IMR-90 (cell line): ENCODE data around the gene PEF1. TPM values are rescaled to one million over a fixed set of nuclear protein-coding genes. Genes with fewer than 3 reads are reported as not detected.

Experiments used
- ATAC-seq: fragments of 200-7000 bp; cut with Tn5 transposase; 2 replicates; pipeline ENCODE4 v1.9.1; 2020; ENCODE audit warnings: low read depth, mild to moderate bottlenecking, moderate library complexity
- BruUV-seq: library from RNA; stranded (reverse); fragments of 400-500 nt; replicated peaks from 2 replicates; lab custom pipeline; 2021; lab: Mats Ljungman, UMichigan
- CTCF ChIA-PET: fragments of 300-600 bp; formaldehyde crosslinking; extraction: SDS; loops from one replicate; lab custom pipeline; 2021; ENCODE audit warnings: antibody characterized with exemption; lab: Yijun Ruan, JAX
- POLR2A ChIA-PET: fragments of 300-600 bp; sonication (Branson Sonifier 250); formaldehyde crosslinking; loops from one replicate; lab custom pipeline; 2022; ENCODE audit warnings: antibody characterized with exemption; ENCODE audit not compliant: unreplicated experiment; lab: Charles Lee
- DNase-seq: peaks from one replicate; pipeline ENCODE4 v3.0.0; 2013
- H2AFZ ChIP-seq: replicated peaks from 2 replicates; pipeline ENCODE3; 2013; ENCODE audit warnings: low read length, mild to moderate bottlenecking; ENCODE audit not compliant: poor library complexity
- H2AK5ac ChIP-seq: 2 replicates; pipeline ENCODE4 v1.6.1; 2013; ENCODE audit warnings: low read depth, low read length, inconsistent platforms
- H2AK9ac ChIP-seq: replicated peaks from 2 replicates; pipeline ENCODE3; 2013; ENCODE audit warnings: mild to moderate bottlenecking, low read depth, low read length, moderate library complexity; ENCODE audit not compliant: poor library complexity
- H2BK120ac ChIP-seq: 2 replicates; pipeline ENCODE4 v1.6.1; 2013; ENCODE audit warnings: low read depth, low read length, inconsistent platforms
- H2BK15ac ChIP-seq: 3 replicates; pipeline ENCODE4 v1.6.1; 2013; ENCODE audit warnings: low read depth, low read length, inconsistent platforms
- H2BK20ac ChIP-seq: 2 replicates; pipeline ENCODE4 v1.6.1; 2013; ENCODE audit warnings: low read depth, mild to moderate bottlenecking, inconsistent platforms, low read length, moderate library complexity
- H2BK5ac ChIP-seq: 2 replicates; pipeline ENCODE4 v1.6.1; 2013; ENCODE audit warnings: mild to moderate bottlenecking, low read depth, low read length, inconsistent platforms; ENCODE audit not compliant: poor library complexity, severe bottlenecking
- H3K14ac ChIP-seq: replicated peaks from 2 replicates; pipeline ENCODE4 v1.6.1; 2013; ENCODE audit warnings: low read depth, low read length, inconsistent platforms
- H3K18ac ChIP-seq: 2 replicates; pipeline ENCODE4 v1.6.1; 2013; ENCODE audit warnings: low read depth, low read length, control low read depth
- H3K23ac ChIP-seq: 2 replicates; pipeline ENCODE4 v1.6.1; 2013; ENCODE audit warnings: low read depth, low read length, inconsistent platforms
- H3K27ac ChIP-seq: 2 replicates; pipeline ENCODE4 v1.5.1; 2013; ENCODE audit warnings: mild to moderate bottlenecking, control low read depth, low read length; ENCODE audit not compliant: insufficient read depth
- H3K27me3 ChIP-seq: 2 replicates; pipeline ENCODE4 v1.6.1; 2013; ENCODE audit warnings: low read length; ENCODE audit not compliant: control insufficient read depth, insufficient read depth
- H3K36me3 ChIP-seq: 2 replicates; pipeline ENCODE4 v1.6.1; 2013; ENCODE audit warnings: low read length, mixed read lengths; ENCODE audit not compliant: control insufficient read depth, insufficient read depth
- H3K4ac ChIP-seq: 2 replicates; pipeline ENCODE4 v1.6.1; 2013; ENCODE audit warnings: low read depth, low read length, inconsistent platforms
- H3K4me1 ChIP-seq: 2 replicates; pipeline ENCODE4 v1.6.1; 2013; ENCODE audit warnings: low read length, mixed read lengths; ENCODE audit not compliant: control insufficient read depth, insufficient read depth
- H3K4me2 ChIP-seq: 2 replicates; pipeline ENCODE4 v1.6.1; 2013; ENCODE audit warnings: low read depth, mild to moderate bottlenecking, control low read depth, low read length, moderate library complexity
- H3K4me3 ChIP-seq: 2 replicates; pipeline ENCODE4 v1.5.1; 2013; ENCODE audit warnings: low read depth, mild to moderate bottlenecking, control low read depth, low read length, moderate library complexity; ENCODE audit not compliant: insufficient read depth
- H3K56ac ChIP-seq: 2 replicates; pipeline ENCODE4 v1.6.1; 2013; ENCODE audit warnings: low read length, inconsistent platforms; ENCODE audit not compliant: insufficient read depth; ENCODE audit errors: extremely low read depth
- H3K79me1 ChIP-seq, 2 experiments: 2 replicates each; pipeline ENCODE4 v1.6.1; 2013; ENCODE audit warnings: low read length in 2 of 2, inconsistent platforms in 1 of 2, low read depth in 1 of 2
- H3K9ac ChIP-seq: 2 replicates; pipeline ENCODE4 v1.6.1; 2013; ENCODE audit warnings: low read depth, low read length, control low read depth
- H3K9me1 ChIP-seq: 2 replicates; pipeline ENCODE4 v1.6.1; 2013; ENCODE audit warnings: low read length, inconsistent platforms; ENCODE audit not compliant: insufficient read depth
- H3K9me3 ChIP-seq: 2 replicates; pipeline ENCODE4 v1.6.1; 2013; ENCODE audit warnings: low read length; ENCODE audit not compliant: control insufficient read depth, insufficient read depth
- H4K20me1 ChIP-seq: 2 replicates; pipeline ENCODE4 v1.6.1; 2013; ENCODE audit warnings: low read length, inconsistent platforms; ENCODE audit not compliant: insufficient read depth
- H4K5ac ChIP-seq: 2 replicates; pipeline ENCODE4 v1.6.1; 2013; ENCODE audit warnings: mild to moderate bottlenecking, low read depth, low read length, control low read depth
- H4K8ac ChIP-seq, 2 experiments: 2 replicates each; pipeline ENCODE4 v1.6.1; 2013; ENCODE audit warnings: low read depth in 2 of 2, low read length in 2 of 2, control low read depth in 1 of 2, inconsistent platforms in 1 of 2
- H4K91ac ChIP-seq: 2 replicates; pipeline ENCODE4 v1.6.1; 2013; ENCODE audit warnings: low read depth, low read length, inconsistent platforms; ENCODE audit not compliant: insufficient read depth
- CHD1 ChIP-seq: IDR thresholded peaks from 2 replicates; pipeline ENCODE4 v1.6.1; 2012; ENCODE audit warnings: low read depth, low read length, improper control_type of control experiment
- MAZ ChIP-seq: IDR thresholded peaks from 2 replicates; pipeline ENCODE4 v1.6.1; 2012; ENCODE audit warnings: low read depth, mild to moderate bottlenecking, low read length, improper control_type of control experiment, moderate library complexity, borderline replicate concordance
- MXI1 ChIP-seq: IDR thresholded peaks from 2 replicates; pipeline ENCODE4 v1.6.1; 2012; ENCODE audit warnings: low read depth, mild to moderate bottlenecking, low read length, moderate library complexity, borderline replicate concordance
- RFX5 ChIP-seq: IDR thresholded peaks from 2 replicates; pipeline ENCODE4 v1.8.0; 2012; ENCODE audit warnings: low read depth, mild to moderate bottlenecking, low read length, moderate library complexity
- WGBS, 2 experiments: methylation state at CpG; one replicate each; pipeline versions ENCODE4 v1.1.5 to v1.1.7; 2013; ENCODE audit warnings: missing lambda C conversion rate in 2 of 2; ENCODE audit not compliant: insufficient read length in 1 of 2; ENCODE audit errors: extremely low coverage in 2 of 2; 5-methylcytosine and 5-hydroxymethylcytosine counted together
- dilution Hi-C: fragments of 300-500 bp; cut with HindIII; formaldehyde crosslinking; loops from one replicate; pipeline ENCODE4 v1.14.3; 2018; ENCODE audit warnings: low sequenced_read_pairs; ENCODE audit not compliant: unreplicated experiment
- in situ Hi-C: fragments of 300-500 bp; cut with MboI; formaldehyde crosslinking; loops from 3 replicates; pipeline ENCODE4 v1.14.3; 2019; ENCODE audit warnings: low sequenced_read_pairs, inconsistent platforms, mixed read lengths
- intact Hi-C: fragments of 100-400 bp; cut with micrococcal nuclease; formaldehyde crosslinking; loops from 2 replicates; pipeline ENCODE4 v1.10.0; 2022
- polyA plus RNA-seq, 3 experiments: library from polyadenylated mRNA; depleted of rRNA; stranded (reverse); fragments of >200 nt; gene quantifications; 2 replicates each; pipeline ENCODE4 v1.2.3, GENCODE V29; 2012; ENCODE audit warnings: low replicate concordance in 1 of 3
- total RNA-seq: library from RNA; depleted of rRNA; stranded (reverse); fragments of >200 nt; gene quantifications from 2 replicates; pipeline ENCODE4 v1.2.3, GENCODE V29; 2012
- TF ChIP-seq, protein P1 (sequence below): fragments of 150-350 bp; IDR thresholded peaks from 2 replicates; pipeline ENCODE4 v1.6.1; 2017; ENCODE audit warnings: mild to moderate bottlenecking, antibody characterized with exemption, low read length, low read depth

Gene PEF1
- total and polyA plus RNA-seq, 2 of the 4 experiments (the other 2 are of a cell fraction): 84.2 to 104 TPM

DNA sequence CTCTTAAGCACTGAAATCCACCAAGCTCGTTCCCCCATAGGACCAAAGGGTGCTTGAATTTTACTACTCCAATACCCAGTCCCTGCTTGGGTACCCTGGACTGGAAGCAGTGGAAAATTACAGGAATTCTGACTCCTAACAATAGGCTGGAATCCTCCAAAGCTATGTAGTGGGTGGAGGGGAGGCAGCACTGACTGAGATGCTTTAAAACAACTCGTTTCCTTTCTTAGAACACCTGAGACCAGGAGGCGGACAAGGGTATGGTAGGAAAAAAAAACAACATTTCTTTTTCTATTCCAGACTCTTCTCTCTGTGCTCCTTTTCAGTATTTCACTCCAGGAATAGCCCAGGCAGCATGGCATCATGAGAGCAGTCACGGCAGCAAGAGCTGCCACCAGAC lies 2.3 kb downstream of the PEF1 start:
- no peak overlapping the region for H3K27ac ChIP-seq
- no peak overlapping the region for H2BK15ac ChIP-seq
- no peak overlapping the region for H3K18ac ChIP-seq
- H4K91ac ChIP-seq: no peak overlapping the region
- ChIA-PET CTCF (no interaction called here), POLR2A (no interaction called here)
- peaks cover 16% of the 10 kb centered on the region for H3K9me1 ChIP-seq
- intact Hi-C loops (no loop called here), dilution Hi-C loops (no loop called here), in situ Hi-C loops (no loop called here)
- TF ChIP-seq CHD1 (no peak), MXI1 (no peak), MAZ (no peak), RFX5 (no peak)
- TF ChIP-seq, protein P1, sequence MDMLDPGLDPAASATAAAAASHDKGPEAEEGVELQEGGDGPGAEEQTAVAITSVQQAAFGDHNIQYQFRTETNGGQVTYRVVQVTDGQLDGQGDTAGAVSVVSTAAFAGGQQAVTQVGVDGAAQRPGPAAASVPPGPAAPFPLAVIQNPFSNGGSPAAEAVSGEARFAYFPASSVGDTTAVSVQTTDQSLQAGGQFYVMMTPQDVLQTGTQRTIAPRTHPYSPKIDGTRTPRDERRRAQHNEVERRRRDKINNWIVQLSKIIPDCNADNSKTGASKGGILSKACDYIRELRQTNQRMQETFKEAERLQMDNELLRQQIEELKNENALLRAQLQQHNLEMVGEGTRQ: no peak
- peaks cover 27% of the 10 kb centered on the region for H4K20me1 ChIP-seq
- peaks cover 14% of the 10 kb centered on the region for H3K4me1 ChIP-seq
- BruUV-seq: no TSS peak
- no peak overlapping the region for H3K14ac ChIP-seq
- H3K23ac ChIP-seq: no peak overlapping the region
- no peak overlapping the region for H3K9ac ChIP-seq
- ATAC-seq (no peak), DNase-seq (no peak)
- no CpG with 5 or more reads among the region's 4 CpGs for WGBS, 2 experiments
- H3K56ac ChIP-seq: no peak overlapping the region
- H3K4ac ChIP-seq: no peak overlapping the region
- no peak overlapping the region for H4K5ac ChIP-seq
- no peaks in the 10 kb centered on the region for H3K36me3 ChIP-seq
- no peak overlapping the region for H3K4me2 ChIP-seq
- no peak overlapping the region for H3K4me3 ChIP-seq
- no peaks in the 10 kb centered on the region for H3K27me3 ChIP-seq
- H2AK5ac ChIP-seq: no peak overlapping the region
- H2BK20ac ChIP-seq: no peak overlapping the region
- H3K9me3 ChIP-seq: no peaks in the 10 kb centered on the region
- no peak overlapping the region for H4K8ac ChIP-seq
- no peak overlapping the region for H2BK120ac ChIP-seq
- no peak overlapping the region for H2AFZ ChIP-seq
- peaks cover 36 to 69% of the 10 kb centered on the region in 2 experiments for H3K79me1 ChIP-seq
- H2AK9ac ChIP-seq: no peak overlapping the region
- H2BK5ac ChIP-seq: no peak overlapping the region
